GM11168 (cell line): ENCODE measurements around the gene RFC5.

Experiments
- in situ Hi-C: fragments of 300-500 bp; cut with MboI; formaldehyde crosslinking; loops from one replicate; pipeline ENCODE4 v1.12.0; 2022; ENCODE audit warnings: low sequenced_read_pairs; ENCODE audit not compliant: unreplicated experiment

The RFC5 gene

DNA sequence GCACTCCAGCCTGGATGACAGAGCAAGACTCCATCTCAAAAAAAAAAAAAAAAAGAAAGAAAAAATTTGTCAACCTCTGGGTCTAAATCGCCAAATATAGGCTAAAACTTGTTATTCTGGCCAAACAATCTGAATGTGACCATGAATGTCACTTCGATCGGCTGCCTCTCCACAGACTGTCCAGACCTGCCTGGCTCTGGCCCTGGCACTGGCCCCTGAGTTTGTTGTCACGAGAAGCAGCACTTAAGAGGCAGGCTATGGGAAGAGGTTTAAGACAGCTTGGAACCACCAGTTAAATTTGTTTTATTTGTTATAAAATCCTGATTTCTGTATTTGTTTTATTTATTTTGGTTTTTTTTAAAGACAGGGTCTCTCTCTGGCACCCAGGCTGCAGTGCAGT is 29.9 kb downstream of the RFC5 start:
- in situ Hi-C loops, result no loop called here

DNA sequence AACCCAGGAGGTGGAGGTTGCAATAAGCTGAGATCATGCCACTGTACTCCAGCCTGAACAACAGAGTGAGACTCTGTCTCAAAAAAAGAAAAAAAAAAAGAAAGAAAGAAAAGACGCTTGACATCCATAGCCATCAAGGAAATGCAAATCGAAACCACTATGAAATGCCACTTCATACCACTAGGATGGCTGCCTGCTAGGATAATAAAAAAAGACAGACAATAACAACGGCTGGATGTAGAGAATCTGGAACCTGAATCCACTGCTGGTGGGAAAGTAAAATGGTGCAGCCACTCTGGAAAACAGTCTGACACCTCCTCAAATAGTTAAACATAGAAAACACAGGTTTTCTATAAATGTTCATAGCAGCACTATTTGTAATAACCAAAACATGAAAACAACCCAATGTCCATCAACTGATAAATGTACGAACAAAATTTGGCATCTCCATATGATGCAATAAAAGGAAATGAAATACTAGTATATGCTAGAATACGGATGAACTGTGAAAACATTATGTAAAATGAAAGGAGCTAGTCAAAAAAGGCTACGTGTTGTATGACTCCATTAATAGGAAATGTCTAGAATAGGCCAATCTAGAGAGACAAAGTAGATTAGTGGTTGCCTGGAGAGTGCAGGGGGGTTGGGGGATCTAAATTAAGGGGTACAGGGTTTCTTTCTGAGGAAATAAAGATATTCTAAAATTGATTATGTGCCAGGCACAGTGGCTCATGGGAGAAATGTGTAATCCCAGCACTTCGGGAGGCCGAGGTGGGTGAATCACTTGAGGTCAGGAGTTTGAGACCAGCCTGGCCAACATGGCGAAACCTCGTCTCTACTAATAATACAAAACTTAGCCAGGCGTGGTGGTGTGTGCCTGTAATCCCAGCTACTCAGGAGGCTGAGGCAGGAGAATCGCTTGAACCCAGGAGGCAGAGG is 34.7 kb downstream of the RFC5 start:
- in situ Hi-C loops, result no loop called here

DNA sequence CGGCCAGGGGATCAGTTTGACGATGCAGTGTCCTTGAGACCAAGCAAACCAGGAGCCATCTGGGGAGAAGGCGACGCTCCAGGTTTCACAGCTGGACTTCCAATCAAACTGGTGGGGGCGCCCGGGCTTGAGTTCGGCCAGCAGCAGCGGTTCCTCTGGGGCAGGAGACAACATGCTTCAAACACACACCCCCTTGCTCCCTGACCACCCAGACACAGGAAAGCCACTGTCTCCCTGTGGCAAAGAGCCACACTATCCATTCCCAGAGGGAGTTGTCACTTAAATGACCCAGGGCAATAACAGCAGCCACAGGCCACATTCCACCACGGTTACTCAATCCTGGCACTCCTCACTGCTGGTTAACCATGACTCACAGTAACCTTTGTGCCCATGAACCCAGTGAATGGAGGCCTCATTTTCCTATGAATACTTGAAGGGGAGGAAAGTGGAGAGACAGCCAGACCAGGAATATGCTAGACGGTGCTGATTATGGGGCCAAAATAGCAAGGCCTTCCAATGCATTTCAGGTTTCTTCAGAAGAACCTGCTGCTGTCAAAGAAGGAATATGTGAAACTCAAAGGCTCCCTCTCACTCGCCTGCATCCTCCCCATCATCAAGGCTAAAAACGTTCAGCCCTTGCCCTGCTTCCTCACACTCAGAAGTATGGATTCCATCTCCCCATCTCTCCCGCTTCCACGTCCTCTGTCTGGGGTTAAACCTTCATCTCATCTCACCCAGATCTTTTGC is 36.0 kb downstream of the RFC5 start:
- in situ Hi-C loops, result no loop called here

DNA sequence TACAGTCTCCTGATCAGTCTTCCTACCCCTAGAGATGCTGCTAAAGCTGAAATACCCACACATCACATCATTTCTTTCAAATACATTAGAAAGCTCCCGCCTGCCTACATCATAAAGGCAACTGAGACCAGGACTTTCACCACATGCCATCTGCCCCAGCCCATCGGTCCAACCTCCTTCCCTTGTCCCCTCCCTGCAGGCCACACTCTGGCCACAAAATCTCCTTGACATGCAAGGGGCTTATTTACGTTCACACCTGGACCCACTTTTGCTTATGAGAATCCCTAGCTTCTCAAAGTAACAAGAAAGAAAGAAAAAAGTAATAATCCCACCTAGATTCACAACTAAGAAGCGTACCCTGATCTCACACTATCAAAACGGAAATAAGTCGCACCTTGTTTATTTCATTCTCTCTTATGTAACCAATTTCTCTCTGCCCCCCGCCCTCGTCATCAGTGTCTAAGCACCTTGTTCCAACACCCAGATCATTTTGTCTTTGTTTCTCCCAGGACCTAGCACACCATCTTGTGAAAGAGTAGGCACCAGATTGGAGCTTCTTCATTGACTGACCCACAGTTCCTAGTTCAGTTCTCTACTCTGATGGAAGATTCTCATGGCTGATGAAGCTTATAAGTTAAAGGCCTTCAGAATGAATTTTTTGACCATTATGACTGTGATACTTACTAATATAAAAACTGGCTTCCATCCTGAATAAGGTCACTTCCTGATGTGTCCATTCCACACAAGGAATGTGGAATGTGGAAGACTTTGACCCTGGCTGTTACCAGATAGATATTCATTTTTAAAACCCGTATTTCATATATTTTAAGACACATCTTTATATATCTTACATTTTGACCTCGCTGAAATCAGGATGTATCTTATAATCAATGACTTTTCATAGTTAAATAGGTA is 36.8 kb downstream of the RFC5 start:
- in situ Hi-C loops, result no loop called here

DNA sequence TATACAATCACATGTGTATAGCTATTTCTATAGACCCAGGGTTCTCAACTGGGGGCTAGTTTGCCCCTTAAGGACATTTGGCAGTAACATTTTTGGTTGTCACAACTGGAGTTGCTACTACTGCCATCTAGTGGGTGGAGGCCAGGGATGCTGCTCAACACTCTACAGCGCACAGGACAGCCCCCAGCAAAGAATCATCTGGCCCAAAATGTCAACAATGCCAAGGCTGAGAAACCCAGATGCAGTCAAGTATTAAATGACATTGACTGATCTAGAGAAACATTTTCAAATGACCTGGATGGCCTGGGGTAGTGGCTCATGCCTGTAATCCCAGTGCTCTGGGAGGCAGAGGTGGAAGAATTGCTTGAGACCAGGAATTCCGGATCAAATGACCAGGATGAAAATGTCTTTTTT is 38.6 kb downstream of the RFC5 start:
- in situ Hi-C loops, result no loop called here

DNA sequence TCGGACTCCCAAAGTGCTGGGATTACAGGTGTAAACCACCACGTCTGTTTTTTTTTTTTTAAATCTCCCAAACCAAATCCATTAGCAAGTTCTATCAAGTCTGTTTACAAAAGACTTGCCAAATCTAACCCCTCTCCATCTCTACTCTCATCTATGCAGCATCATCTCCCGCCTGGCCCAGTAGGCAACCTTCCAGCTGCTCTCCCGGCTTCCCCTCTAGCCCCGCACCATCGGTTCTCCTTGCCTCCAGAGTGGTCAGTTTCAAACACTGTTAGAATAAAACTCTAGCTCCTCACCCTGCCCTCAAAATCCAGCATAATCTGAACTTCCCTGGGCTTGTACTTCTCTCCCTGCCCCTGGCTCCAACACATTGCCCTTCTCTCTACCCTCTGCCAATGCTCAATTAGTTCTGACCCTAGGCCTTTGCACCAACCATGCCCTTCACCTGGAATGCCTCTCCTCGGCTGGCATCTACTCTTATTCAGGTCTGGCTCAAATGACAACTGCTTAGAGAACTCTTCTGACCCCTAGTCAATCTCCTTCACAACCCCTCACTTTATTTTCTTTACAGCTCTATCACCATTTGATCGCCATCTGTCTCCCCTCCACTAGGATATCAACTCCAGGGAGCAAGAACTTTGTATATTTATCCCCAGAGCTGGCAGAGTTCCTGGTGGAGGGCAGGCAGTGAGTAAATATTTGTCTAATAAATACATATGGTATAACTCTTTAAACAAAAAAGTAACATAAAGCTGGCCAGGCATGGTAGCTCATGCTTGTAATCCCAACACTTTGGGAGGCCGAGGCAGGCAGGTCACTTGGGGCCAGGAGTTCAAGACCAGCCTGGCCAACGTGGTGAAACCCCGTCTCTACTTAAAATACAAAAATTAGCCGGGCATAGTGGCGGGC is 39.6 kb downstream of the RFC5 start:
- in situ Hi-C loops, result no loop called here

DNA sequence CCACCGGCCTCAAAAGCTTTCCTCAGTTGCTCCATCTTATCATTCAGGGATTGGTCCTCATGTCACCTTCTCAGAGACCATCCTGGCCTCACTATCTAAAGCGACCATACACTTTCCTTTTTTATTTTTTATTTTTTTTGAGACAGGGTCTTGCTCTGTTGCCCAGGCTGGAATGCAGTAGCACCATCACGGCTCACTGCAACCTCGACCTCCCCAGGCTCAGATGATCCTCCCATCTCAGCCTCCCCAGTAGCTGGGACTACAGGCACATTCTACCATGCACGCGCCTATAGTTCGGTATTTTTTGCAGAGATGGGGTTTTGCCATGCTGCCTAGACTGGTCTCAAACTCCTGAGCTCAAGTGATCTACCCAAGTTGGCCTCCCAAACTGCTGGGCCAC is 41.7 kb downstream of the RFC5 start:
- in situ Hi-C loops, result no loop called here

DNA sequence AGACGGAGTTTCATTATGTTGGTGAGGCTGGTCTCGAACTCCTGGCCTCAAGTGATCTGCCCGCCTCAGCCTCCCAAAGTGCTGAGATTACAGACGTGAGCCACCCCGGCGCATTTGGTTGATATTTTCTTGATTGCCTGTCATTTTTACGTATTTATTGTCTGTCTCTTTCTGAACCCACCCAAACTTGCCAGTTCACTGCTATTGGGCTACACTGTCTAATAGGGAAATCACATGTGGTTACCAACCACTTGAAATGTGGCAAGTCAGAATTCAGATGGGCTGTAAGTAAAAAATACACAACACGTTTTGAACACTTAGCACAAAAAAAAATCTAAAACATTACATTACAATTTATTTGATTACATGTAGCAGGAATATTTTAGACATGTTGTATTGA is 42.4 kb downstream of the RFC5 start:
- in situ Hi-C loops, result no loop called here

DNA sequence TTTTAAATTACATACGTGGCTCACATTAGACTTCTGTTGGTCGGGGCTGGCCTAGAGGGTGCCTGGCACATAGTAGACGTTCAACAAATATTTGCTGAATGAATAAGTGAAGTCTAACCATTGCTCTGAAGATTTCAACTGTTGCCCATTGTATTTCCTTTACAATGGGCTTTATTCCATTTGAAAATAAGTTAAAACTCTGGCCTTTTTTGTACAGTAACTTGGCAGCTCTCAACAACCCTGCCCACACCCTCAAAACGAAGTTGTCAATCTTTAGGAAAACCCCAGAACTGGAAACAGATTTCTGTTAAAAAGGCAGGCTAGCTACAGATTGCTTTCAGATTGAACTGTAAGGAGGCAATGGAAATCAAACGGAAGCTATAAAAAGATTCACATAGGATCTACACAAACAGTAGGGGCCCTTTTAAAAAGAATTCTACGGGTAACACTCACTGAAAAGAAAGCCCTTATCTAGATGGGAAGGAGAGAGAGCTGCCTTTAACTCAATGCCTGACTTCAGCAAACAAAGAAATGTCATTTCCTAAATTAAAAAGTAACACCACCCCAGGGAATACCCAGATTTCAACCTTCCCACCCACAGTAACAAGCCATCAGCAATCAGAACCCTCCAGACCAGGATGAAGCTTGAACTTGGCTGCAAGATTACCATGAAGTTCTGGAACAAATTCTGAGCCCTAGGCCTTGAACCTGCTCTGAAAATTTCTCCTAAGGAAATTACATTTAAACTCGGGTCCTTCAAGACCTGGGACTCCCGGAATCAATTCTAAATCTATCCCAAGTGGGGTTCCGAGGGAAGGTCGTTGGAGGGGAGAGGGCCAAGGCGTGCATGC is 43.1 kb downstream of the RFC5 start:
- in situ Hi-C loops, result no loop called here

DNA sequence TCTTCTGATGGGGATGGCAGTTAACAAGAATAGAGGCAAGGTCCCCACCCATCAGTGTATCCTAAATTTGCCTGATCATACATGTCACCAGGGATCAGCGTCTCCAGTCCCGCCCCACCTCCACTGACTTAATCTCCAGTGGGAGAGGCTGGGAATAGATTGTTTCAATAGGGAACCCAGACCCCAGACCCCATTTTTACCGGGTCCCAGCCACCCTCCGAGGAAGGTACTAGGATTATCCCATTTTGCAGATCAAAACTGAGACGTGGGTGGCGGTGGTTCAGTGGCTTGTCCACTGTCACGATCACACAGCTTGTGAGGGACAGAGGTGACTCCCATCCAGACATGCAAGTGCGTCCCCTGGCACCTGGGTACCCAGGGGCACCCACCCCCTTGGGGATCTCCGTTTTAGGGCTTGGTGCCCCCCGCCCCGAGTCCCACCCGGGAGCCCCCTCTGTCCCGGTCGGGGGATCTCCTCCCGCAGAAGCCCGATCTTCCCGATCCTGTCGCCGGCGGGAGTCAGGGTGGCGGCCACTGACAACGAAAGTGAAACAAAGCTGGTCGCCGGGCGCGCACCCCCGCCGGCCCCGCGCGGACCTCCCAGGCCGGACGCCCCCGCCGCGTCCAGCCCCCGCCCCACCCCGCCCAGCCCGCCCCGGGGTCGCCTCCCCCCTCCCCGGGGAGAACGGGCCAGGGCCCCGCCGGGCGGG is 44.0 kb downstream of the RFC5 start:
- in situ Hi-C loops, result no loop called here

DNA sequence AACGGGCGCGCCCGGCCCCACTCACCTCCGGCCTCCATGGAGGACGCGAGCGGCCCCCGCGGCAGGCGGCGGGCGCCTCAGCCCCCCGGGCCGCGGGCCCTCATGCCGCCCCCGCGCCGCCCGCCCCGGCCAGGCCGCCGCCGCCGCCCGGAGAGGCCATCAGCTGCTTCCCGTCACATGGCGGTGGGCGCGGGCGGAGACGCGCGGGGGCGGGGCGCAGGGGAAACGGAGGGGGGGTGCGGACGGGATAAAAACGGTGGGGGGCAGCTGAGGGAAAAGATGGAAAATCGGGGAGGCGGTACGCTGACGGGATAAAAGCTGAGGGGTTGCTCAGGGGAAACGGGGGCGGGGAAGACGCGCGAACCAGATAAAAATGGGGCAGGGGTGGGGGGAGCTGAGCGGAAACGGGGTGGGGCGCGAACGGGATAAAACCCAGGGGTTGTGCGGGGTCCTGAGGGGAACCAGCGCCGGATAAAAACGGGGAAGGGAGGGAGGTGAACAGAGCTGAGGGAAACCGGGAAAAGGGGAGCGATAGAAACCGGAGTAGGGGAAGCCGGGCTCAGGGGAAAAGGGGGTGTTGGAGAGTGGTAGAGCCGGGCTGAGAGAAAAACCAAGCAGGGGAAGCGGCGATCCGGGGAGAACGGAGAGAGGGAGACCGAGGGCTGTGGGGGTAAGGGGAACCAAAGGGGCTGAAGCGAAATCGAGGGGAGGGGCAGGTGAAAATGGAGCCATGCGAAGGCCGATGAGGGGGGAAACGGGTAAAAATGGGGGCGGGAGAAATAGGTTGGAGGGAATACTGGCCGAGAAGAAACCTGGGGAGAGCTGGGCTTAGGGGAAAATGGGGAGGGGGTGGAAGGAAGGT is 44.7 kb downstream of the RFC5 start, which contains the start of gene WSB2:
TSS of gene WSB2 (minus strand) at position 169 of the 862 bp plus-strand sequence. CDS start at position 38, 131 bp downstream.
- in situ Hi-C loops, result no loop called here

DNA sequence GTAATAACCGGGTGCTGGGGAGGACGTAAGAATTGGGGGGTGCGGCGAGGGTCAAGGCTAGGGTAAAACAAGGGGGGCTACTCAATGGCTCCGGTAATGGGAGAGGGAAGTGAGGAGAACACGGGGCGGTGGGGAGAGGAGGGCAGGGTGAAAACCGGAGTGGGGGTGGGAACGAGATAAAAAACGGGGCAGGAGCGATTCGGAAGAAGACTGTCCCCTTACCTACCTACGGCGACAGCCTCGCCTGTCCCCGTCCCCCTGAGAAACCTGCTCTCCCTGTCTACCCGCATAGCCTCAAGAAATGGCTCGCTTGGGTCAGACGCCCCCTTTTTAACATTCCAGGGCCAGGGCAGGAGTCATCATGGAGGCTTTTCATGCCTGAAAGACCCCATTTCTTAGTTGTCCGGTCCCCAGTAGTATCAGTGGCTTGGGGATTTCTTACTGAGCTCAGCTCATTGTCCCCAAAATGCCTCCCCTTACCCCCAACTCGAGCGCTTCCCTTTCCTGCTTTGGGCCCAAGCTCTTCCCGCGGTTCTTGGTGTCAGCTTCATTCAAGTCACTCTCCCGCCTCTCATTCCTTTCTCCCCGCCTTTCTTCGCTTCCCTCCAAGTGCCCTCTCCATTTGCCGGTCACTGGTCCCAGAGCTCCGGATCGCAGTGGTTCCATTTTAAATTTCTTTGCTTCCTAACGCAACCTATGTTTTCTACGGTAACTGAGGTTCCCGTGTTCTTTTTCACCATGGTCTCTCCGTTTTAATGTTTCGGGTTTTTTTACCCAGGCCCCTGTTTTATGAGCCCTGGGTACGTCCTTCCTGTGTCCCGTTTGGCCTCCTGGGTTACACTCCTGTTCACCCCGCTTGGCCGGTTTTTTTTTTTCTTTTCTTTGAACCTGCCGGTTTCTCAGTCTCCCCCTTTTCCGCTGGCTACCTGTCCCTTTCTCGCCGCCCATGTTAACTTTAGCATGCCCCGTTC is 45.7 kb downstream of the RFC5 start:
- in situ Hi-C loops, result no loop called here

DNA sequence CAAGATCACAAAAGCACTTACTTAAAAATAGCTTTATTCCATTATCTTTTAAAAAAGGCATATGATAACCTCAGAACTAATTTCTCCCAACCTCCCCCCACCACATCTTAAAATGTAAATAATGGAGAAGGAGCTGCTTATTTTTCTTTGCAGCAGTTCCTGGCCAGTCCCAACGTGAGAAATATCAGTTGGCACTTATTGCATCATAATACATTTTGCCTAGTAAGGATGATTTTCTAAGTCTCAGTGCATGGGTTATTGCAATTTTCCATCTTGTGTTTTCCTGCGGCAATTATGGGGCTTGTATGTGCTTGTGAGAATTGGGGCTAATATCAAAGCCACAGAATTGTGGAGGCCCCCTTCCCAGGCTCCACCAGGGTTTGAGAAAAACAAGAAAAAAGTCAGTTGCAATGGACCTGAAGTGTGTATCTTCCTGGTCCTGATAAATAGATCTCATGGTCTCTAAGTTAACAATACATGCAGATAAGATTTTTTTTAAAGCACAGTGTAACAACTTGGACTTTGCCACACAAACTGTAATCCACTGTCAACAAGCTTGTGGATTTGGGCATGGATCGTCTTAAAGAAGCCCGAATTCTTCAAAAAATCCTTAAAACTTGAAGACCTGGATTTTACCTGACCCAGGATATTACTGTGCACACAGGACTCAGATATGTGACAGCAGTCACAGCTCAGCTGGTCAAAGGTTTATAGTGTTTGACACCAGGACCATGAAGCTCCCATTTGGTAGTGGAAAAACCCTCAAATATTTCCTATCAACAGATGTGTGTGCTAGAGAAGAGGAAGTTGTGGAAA is 47.3 kb downstream of the RFC5 start:
- in situ Hi-C loops, result no loop called here

DNA sequence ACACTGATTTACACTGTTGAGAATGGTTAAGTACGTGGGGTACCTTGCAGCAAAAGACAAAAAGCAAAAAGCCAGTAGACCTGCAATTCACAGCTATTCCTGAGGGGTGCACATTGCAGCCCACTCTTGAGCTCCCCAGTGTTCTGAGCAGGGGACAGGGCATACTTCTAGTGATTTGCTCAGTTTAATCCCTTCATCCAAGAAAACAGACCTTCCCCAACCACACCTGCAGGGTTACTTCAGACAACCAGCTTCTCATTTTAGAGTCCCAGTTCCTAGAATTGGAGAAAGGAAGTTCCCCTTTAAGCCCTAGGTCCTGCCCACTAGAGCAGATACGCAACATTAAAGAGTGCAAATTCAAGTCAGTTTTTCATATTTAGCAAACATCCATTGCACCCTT is 48.1 kb downstream of the RFC5 start:
- in situ Hi-C loops, result no loop called here

DNA sequence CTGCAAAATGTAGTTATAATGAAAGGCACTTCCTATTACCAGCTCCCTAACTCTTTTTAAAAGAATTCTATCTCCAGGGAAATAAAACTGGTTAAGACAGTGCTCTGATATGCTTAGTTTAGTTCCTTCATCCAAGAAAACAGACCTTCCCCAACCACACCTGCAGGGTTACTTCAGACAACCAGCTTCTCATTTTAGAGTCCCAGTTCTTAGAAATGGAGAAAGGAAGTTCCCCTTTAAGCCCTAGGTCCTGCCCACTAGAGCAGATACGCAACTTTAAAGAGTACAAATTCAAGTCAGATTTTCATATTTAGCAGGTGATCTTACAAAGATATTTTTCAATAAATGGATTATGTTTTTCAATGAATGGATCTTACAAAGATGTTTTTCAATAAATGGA is 48.9 kb downstream of the RFC5 start:
- in situ Hi-C loops, result no loop called here
